GM12873 (cell line): ENCODE results near the gene FAM228B.
A peak's percentile ranks its signal among the peaks of the same experiment; 100 is the strongest.

Experiments used
- TF ChIP-seq, protein P1 (sequence below): IDR thresholded peaks from 2 replicates; pipeline ENCODE4 v1.5.1; 2012; ENCODE audit warnings: low read depth, mild to moderate bottlenecking, moderate library complexity, low read length, control low read depth; ENCODE audit not compliant: insufficient read depth; ENCODE audit errors: missing control alignments

Gene FAM228B

DNA sequence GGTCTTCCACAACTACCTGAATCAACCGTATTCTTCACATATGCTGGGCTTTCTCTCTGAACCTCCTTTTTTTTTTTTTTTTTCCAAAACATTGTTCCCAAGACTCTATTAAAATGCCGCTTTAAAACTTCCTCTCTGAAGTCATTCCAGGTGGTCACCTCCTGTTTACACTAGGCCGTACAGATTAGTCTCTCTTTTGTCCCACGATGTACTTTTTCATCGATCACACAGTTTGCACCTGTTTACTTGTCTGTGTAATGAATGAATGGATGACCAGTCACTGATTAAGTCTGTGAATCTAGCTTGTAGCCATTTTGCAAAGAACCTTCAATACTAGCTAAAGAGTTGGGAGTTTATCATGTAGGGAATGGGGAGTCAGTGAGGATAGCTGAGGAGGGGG is 34.9 kb downstream of the FAM228B start:
- TF ChIP-seq, protein P1, sequence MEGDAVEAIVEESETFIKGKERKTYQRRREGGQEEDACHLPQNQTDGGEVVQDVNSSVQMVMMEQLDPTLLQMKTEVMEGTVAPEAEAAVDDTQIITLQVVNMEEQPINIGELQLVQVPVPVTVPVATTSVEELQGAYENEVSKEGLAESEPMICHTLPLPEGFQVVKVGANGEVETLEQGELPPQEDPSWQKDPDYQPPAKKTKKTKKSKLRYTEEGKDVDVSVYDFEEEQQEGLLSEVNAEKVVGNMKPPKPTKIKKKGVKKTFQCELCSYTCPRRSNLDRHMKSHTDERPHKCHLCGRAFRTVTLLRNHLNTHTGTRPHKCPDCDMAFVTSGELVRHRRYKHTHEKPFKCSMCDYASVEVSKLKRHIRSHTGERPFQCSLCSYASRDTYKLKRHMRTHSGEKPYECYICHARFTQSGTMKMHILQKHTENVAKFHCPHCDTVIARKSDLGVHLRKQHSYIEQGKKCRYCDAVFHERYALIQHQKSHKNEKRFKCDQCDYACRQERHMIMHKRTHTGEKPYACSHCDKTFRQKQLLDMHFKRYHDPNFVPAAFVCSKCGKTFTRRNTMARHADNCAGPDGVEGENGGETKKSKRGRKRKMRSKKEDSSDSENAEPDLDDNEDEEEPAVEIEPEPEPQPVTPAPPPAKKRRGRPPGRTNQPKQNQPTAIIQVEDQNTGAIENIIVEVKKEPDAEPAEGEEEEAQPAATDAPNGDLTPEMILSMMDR = no peak

DNA sequence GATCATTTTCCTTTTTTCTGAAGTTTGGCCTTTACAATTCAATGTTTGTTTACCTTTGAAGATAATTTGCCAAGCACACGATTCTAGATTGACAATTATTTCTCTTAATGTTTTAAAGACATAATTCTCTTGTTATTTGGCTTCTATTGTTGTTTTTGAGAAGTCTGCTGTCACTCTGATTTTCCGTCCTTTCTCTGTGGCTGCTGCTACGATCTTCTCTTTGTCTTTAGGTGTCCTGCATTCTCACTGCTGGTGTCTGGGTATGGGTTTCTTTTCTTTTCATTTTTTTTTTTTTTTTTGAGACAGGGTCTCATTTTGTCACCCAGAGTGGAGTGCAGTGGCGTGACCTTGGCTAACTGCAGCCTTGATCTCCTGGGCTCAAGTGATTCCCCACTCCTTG is 36.4 kb downstream of the FAM228B start:
- TF ChIP-seq, protein P1 = no peak

DNA sequence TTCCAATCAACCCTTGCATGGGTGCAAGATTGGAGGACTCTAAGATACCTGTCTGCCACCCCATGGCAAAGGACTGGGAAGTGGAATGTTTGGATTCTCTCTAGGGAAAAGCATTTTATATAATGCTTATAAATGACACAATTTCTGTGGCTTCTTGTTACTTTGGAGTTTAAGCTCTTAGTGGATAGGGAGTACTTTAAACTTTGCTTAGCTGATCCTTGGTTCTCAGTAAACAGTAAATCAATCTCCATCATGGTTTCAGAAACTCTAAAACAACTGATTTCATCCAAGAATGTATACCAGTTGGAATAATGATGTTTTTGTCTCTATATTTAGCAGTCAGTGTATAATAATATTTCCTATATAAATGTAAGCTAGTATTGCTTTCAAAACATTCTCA is 37.5 kb downstream of the FAM228B start:
- TF ChIP-seq, protein P1 = no peak

DNA sequence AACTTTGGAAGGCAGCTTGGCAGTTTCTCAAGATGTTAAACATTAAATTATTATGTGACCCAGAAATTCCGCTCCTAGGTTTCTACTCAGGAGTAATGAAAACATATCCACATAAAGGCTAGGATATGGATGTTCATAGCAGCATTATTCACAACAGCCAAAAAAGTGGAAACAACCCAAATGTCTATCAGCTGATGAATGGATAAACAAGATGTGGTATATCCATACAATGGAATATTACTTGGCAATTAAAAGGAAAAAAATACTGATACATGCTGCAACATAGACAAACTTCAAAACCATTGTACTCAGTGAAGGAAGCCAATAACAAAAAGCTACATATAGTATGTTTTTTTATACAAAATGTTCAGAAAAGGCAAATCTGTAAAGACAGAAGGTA is 39.2 kb downstream of the FAM228B start:
- TF ChIP-seq, protein P1 = no peak

DNA sequence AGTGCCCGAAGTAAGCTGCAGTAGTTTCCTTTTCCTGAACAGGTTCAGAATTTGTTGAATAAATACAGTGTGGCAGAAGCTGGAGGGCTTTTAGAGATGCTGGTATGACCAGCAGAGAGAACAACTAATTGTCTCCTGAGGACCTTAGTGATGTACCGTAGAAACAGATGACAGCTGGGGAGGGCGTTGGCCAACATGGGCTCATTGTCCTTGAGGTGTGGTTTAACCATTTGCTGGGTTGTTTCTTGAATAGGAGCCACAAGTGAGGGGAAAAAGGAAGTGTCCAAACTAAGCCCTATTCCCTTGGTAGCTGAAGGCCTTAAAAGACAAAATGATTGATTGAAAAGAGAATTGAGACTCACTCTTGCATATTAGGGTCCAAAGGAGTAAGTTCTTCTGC is 39.9 kb downstream of the FAM228B start:
- TF ChIP-seq, protein P1 = no peak

DNA sequence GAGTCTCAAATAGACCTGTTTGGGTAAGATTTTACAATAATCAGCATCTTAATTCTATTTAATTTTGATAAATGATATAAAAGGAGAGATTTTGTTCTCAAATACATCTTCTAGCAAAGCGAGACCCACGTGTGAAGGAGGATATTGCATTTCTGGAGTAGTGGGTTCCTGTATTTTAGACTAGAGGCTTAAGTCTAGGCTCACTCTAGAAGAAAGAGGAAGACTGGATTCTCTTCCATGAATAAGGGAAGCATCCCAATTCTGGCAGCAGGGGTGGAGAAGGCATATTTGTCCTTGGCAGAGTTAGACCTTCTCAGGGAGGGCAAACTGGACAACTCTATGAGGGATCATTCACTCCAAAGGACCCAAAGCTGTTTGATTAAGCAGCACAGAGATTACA is 40.3 kb downstream of the FAM228B start:
- TF ChIP-seq, protein P1 = no peak

DNA sequence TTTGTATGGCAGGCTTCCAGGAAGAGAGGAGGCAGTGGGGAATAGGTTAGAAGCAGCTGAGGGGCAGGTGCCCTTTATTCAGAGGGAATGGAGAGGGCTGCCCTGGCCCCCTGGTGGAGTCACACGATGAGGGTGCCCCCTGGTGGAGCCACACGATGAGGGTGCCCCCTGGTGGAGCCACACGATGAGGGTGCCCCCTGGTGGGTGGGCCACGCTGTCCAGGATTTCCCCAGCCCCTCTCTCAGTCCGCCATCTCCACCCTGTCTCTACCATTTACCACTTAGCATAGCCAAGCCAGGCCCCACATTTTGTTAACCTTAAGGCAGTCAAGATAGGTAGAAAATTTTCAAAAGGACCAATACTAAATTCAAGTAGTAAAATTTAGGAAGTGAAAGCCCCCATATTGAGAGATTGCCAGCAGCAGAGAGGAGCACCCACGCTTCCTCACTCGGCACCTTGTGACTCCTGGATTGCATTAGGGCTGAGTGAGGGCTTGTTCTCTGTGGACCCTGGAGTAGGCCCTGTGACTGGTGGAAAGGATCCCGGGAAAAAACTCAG is 41.2 kb downstream of the FAM228B start:
- TF ChIP-seq, protein P1 = peak; percentile 87
